ENCODE measurements around the gene WDR6.

Gene WDR6

GRCh38 chr3:48982016-48982415, 25.2 kb upstream of the WDR6 start:
- Histone ChIP-seq H2AK5ac (ENCODE audit: low read length, severe bottlenecking) (no peak overlapping the region), H3K4ac (ENCODE audit: low read depth in 1 of 2, low read length in 2 of 2) (no peak overlapping the region), H3K27me3 (ENCODE audit: control insufficient read depth in 1 of 2, insufficient read depth in 1 of 2, low read length in 2 of 2) (no peaks in the 10 kb centered on the region), H2BK15ac (ENCODE audit: low read depth, poor library complexity, severe bottlenecking) (no peak overlapping the region), H3K79me1 (replicated peaks; ENCODE audit: low read length, poor library complexity, severe bottlenecking) (peaks cover 34% of the 10 kb centered on the region), H4K91ac (ENCODE audit: low read length) (no peak overlapping the region), H2AFZ (ENCODE audit: low read depth, low read length) (no peak overlapping the region), H3K27ac (ENCODE audit: low read length, poor library complexity, severe bottlenecking) (no peak overlapping the region), H4K8ac (ENCODE audit: low read length) (no peak overlapping the region), H3K14ac (ENCODE audit: low read length in 2 of 2) (no peak overlapping the region), H3K4me1 (ENCODE audit: control insufficient read depth, insufficient read depth, low read depth, low read length) (peaks cover 8% of the 10 kb centered on the region), H3K9ac (ENCODE audit: low read length) (no peak overlapping the region), H2BK120ac (ENCODE audit: low read depth, low read length) (no peak overlapping the region), H3K23ac (ENCODE audit: low read length in 2 of 2) (no peak overlapping the region), H3K4me2 (ENCODE audit: low read length, poor library complexity, severe bottlenecking) (no peak overlapping the region), H3K18ac (ENCODE audit: low read depth in 1 of 2, low read length in 2 of 2) (no peak overlapping the region), H2BK5ac (ENCODE audit: low read depth, low read length, poor library complexity, severe bottlenecking) (no peak overlapping the region), H3K9me3 (ENCODE audit: control insufficient read depth, low read length) (no peaks in the 10 kb centered on the region), H3K36me3 (ENCODE audit: control insufficient read depth in 1 of 2, insufficient read depth in 2 of 2, low read depth in 1 of 2, low read length in 2 of 2) (peaks cover 73 to 91% of the 10 kb centered on the region in 2 experiments), H2BK12ac (ENCODE audit: low read length in 2 of 2) (no peak overlapping the region), H3K4me3 (ENCODE audit: insufficient read depth in 1 of 2, low read depth in 1 of 2, low read length in 2 of 2) (no peak overlapping the region)
- DNase-seq = no peak

DNA sequence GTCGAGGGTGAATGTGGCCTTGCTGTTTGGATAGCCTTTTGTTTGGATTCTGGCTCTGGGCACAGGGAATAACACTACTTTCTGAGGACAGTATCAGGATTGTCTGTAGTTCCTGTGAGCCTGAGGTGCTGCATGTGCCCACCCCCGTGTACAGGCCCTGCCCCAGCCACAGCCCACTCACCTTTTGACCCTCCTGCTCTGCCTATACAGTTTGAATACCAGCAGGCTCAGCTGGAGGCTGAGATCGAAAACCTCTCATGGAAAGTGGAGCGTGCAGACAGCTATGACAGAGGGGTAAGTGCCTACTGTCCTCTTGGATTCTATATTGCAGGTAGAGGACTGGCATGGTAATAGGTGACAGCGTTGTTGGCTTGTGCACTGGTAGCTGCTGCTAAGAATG, 24.5 kb upstream of the WDR6 start:
- Histone ChIP-seq H2BK12ac (ENCODE audit: low read length in 2 of 2) (no peak overlapping the region), H3K79me1 (replicated peaks; ENCODE audit: low read length, poor library complexity, severe bottlenecking) (peaks cover 34% of the 10 kb centered on the region), H2BK15ac (ENCODE audit: low read depth, poor library complexity, severe bottlenecking) (no peak overlapping the region), H2AK5ac (ENCODE audit: low read length, severe bottlenecking) (no peak overlapping the region), H3K14ac (ENCODE audit: low read length in 2 of 2) (no peak overlapping the region), H2AFZ (ENCODE audit: low read depth, low read length) (no peak overlapping the region), H3K4me3 (ENCODE audit: insufficient read depth in 1 of 2, low read depth in 1 of 2, low read length in 2 of 2) (no peak overlapping the region), H3K4ac (ENCODE audit: low read depth in 1 of 2, low read length in 2 of 2) (no peak overlapping the region), H2BK5ac (ENCODE audit: low read depth, low read length, poor library complexity, severe bottlenecking) (no peak overlapping the region), H3K27ac (ENCODE audit: low read length, poor library complexity, severe bottlenecking) (no peak overlapping the region), H2BK120ac (ENCODE audit: low read depth, low read length) (no peak overlapping the region), H3K4me2 (ENCODE audit: low read length, poor library complexity, severe bottlenecking) (no peak overlapping the region), H3K18ac (ENCODE audit: low read depth in 1 of 2, low read length in 2 of 2) (no peak overlapping the region), H3K27me3 (ENCODE audit: control insufficient read depth in 1 of 2, insufficient read depth in 1 of 2, low read length in 2 of 2) (no peaks in the 10 kb centered on the region), H4K8ac (ENCODE audit: low read length) (peak overlapping the region; percentile 19), H3K9ac (ENCODE audit: low read length) (no peak overlapping the region), H4K91ac (ENCODE audit: low read length) (no peak overlapping the region), H3K4me1 (ENCODE audit: control insufficient read depth, insufficient read depth, low read depth, low read length) (peaks cover 8% of the 10 kb centered on the region), H3K36me3 (ENCODE audit: control insufficient read depth in 1 of 2, insufficient read depth in 2 of 2, low read depth in 1 of 2, low read length in 2 of 2) (peaks cover 69 to 85% of the 10 kb centered on the region in 2 experiments), H3K9me3 (ENCODE audit: control insufficient read depth, low read length) (no peaks in the 10 kb centered on the region), H3K23ac (ENCODE audit: low read length in 2 of 2) (no peak overlapping the region)
- WGBS = over 99% methylated on average over 5 of the region's 5 CpGs
- DNase-seq = no peak

DNA sequence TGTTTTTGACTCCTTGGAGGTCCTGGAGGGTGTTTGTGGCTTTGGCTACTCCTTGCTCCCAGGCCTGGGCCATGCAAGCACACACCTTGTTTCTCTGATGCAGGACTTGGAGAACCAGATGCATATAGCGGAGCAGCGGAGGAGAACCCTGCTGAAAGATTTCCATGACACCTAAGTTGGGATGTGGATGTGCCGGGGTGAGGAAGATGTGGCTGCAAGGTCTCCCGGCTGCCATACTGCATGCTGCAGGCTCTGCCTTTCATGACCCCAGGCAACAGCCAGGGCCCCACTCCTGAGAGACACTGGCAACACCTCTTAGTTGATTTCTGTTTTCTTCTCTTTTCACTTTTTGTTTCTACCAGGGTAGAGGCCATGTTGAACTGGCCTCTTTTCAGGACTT, 24.1 kb upstream of the WDR6 start:
- no peaks in the 10 kb centered on the region for H3K9me3 ChIP-seq (ENCODE audit: control insufficient read depth, low read length)
- no peak overlapping the region for H2BK12ac ChIP-seq (ENCODE audit: low read length in 2 of 2)
- H3K4ac ChIP-seq (ENCODE audit: low read depth in 1 of 2, low read length in 2 of 2) = no peak overlapping the region
- H3K27ac ChIP-seq (ENCODE audit: low read length, poor library complexity, severe bottlenecking) = no peak overlapping the region
- H3K4me1 ChIP-seq (ENCODE audit: control insufficient read depth, insufficient read depth, low read depth, low read length) = peaks cover 8% of the 10 kb centered on the region
- WGBS = 96% methylated on average over 4 of the region's 4 CpGs
- H2AK5ac ChIP-seq (ENCODE audit: low read length, severe bottlenecking) = no peak overlapping the region
- no peak overlapping the region for H3K9ac ChIP-seq (ENCODE audit: low read length)
- DNase-seq = no peak
- H3K4me3 ChIP-seq (ENCODE audit: insufficient read depth in 1 of 2, low read depth in 1 of 2, low read length in 2 of 2) = no peak overlapping the region
- peak overlapping the region; percentile 19 for H4K8ac ChIP-seq (ENCODE audit: low read length)
- no peak overlapping the region for H4K91ac ChIP-seq (ENCODE audit: low read length)
- H2BK120ac ChIP-seq (ENCODE audit: low read depth, low read length) = no peak overlapping the region
- no peak overlapping the region for H2BK5ac ChIP-seq (ENCODE audit: low read depth, low read length, poor library complexity, severe bottlenecking)
- H3K79me1 ChIP-seq (replicated peaks; ENCODE audit: low read length, poor library complexity, severe bottlenecking) = peaks cover 33% of the 10 kb centered on the region
- H3K18ac ChIP-seq (ENCODE audit: low read depth in 1 of 2, low read length in 2 of 2) = no peak overlapping the region
- H3K14ac ChIP-seq (ENCODE audit: low read length in 2 of 2) = no peak overlapping the region
- no peak overlapping the region for H3K4me2 ChIP-seq (ENCODE audit: low read length, poor library complexity, severe bottlenecking)
- peaks cover 69 to 81% of the 10 kb centered on the region in 2 experiments for H3K36me3 ChIP-seq (ENCODE audit: control insufficient read depth in 1 of 2, insufficient read depth in 2 of 2, low read depth in 1 of 2, low read length in 2 of 2)
- H3K27me3 ChIP-seq (ENCODE audit: control insufficient read depth in 1 of 2, insufficient read depth in 1 of 2, low read length in 2 of 2) = no peaks in the 10 kb centered on the region
- H2AFZ ChIP-seq (ENCODE audit: low read depth, low read length) = no peak overlapping the region
- H2BK15ac ChIP-seq (ENCODE audit: low read depth, poor library complexity, severe bottlenecking) = no peak overlapping the region
- no peak overlapping the region for H3K23ac ChIP-seq (ENCODE audit: low read length in 2 of 2)

GRCh38 chr3:48984663-48985062, 22.5 kb upstream of the WDR6 start:
- Histone ChIP-seq H3K4me3 (ENCODE audit: insufficient read depth in 1 of 2, low read depth in 1 of 2, low read length in 2 of 2) (no peak overlapping the region), H3K4ac (ENCODE audit: low read depth in 1 of 2, low read length in 2 of 2) (no peak overlapping the region), H3K4me1 (ENCODE audit: control insufficient read depth, insufficient read depth, low read depth, low read length) (peaks cover 12% of the 10 kb centered on the region), H3K4me2 (ENCODE audit: low read length, poor library complexity, severe bottlenecking) (no peak overlapping the region), H3K14ac (ENCODE audit: low read length in 2 of 2) (no peak overlapping the region), H3K9me3 (ENCODE audit: control insufficient read depth, low read length) (no peaks in the 10 kb centered on the region), H2BK5ac (ENCODE audit: low read depth, low read length, poor library complexity, severe bottlenecking) (no peak overlapping the region), H3K18ac (ENCODE audit: low read depth in 1 of 2, low read length in 2 of 2) (no peak overlapping the region), H3K79me1 (replicated peaks; ENCODE audit: low read length, poor library complexity, severe bottlenecking) (peaks cover 31% of the 10 kb centered on the region), H3K27ac (ENCODE audit: low read length, poor library complexity, severe bottlenecking) (peak overlapping the region; percentile 40), H2BK120ac (ENCODE audit: low read depth, low read length) (no peak overlapping the region), H3K9ac (ENCODE audit: low read length) (no peak overlapping the region), H3K27me3 (ENCODE audit: control insufficient read depth in 1 of 2, insufficient read depth in 1 of 2, low read length in 2 of 2) (no peaks in the 10 kb centered on the region), H4K8ac (ENCODE audit: low read length) (no peak overlapping the region), H3K23ac (ENCODE audit: low read length in 2 of 2) (no peak overlapping the region), H3K36me3 (ENCODE audit: control insufficient read depth in 1 of 2, insufficient read depth in 2 of 2, low read depth in 1 of 2, low read length in 2 of 2) (peaks cover 55 to 70% of the 10 kb centered on the region in 2 experiments), H2BK15ac (ENCODE audit: low read depth, poor library complexity, severe bottlenecking) (no peak overlapping the region), H4K91ac (ENCODE audit: low read length) (no peak overlapping the region), H2AFZ (ENCODE audit: low read depth, low read length) (no peak overlapping the region), H2AK5ac (ENCODE audit: low read length, severe bottlenecking) (no peak overlapping the region), H2BK12ac (ENCODE audit: low read length in 2 of 2) (no peak overlapping the region)
- DNase-seq = no peak
